ENCODE measurements around the gene YES1.

Gene YES1

GRCh38 chr18:711657-712400, 100.2 kb downstream of the YES1 start:
- Mint-ChIP-seq H3K36me3 (ENCODE audit: low read depth) (peaks cover 18% of the 10 kb centered on the region), H3K4me3 (peak overlapping the region; percentile 78 to 84 (median 79)), H3K27ac (peak overlapping the region; percentile 3 to 47 (median 31)), H3K4me1 (peaks cover 12% of the 10 kb centered on the region), H3K27me3 (ENCODE audit: low read depth) (no peaks in the 10 kb centered on the region), H3K9me3 (peaks cover 2% of the 10 kb centered on the region)
- TF ChIP-seq CTCF (IDR thresholded peaks at IDR 0.05; ENCODE audit: unreplicated experiment in 3 of 3) = no peak

GRCh38 chr18:711310-711656, 100.8 kb downstream of the YES1 start:
- H3K9me3 Mint-ChIP-seq = peaks cover 2% of the 10 kb centered on the region
- TF ChIP-seq CTCF (IDR thresholded peaks at IDR 0.05; ENCODE audit: unreplicated experiment in 3 of 3) = no peak
- H3K4me1 Mint-ChIP-seq = peaks cover 12% of the 10 kb centered on the region
- no peaks in the 10 kb centered on the region for H3K27me3 Mint-ChIP-seq (ENCODE audit: low read depth)
- H3K4me3 Mint-ChIP-seq = peak overlapping the region; percentile 78 to 84 (median 79)
- H3K36me3 Mint-ChIP-seq (ENCODE audit: low read depth) = peaks cover 21% of the 10 kb centered on the region
- H3K27ac Mint-ChIP-seq = peak overlapping the region; percentile 3 to 47 (median 31)

- no peak for TF ChIP-seq CTCF (IDR thresholded peaks at IDR 0.05; ENCODE audit: unreplicated experiment in 3 of 3)
- Mint-ChIP-seq H3K4me3 (peak overlapping the region; percentile 78 to 84 (median 79)), H3K4me1 (peaks cover 12% of the 10 kb centered on the region), H3K27me3 (ENCODE audit: low read depth) (no peaks in the 10 kb centered on the region), H3K36me3 (ENCODE audit: low read depth) (peaks cover 25% of the 10 kb centered on the region), H3K27ac (peak overlapping the region in 1 of 3 experiments; percentile 47), H3K9me3 (peaks cover 2% of the 10 kb centered on the region)
Observed at GRCh38 chr18:710418-711300, 101.4 kb downstream of the YES1 start.

GRCh38 chr18:709771-710170, 102.3 kb downstream of the YES1 start:
- H3K27me3 Mint-ChIP-seq (ENCODE audit: low read depth) = no peaks in the 10 kb centered on the region
- peaks cover 33% of the 10 kb centered on the region for H3K36me3 Mint-ChIP-seq (ENCODE audit: low read depth)
- H3K27ac Mint-ChIP-seq = no peak overlapping the region
- peak overlapping the region; percentile 39 to 72 (median 65) for H3K4me3 Mint-ChIP-seq
- H3K4me1 Mint-ChIP-seq = peaks cover 12% of the 10 kb centered on the region
- peaks cover 2% of the 10 kb centered on the region for H3K9me3 Mint-ChIP-seq
- TF ChIP-seq CTCF (IDR thresholded peaks at IDR 0.05; ENCODE audit: unreplicated experiment in 3 of 3) = no peak

- no peak for TF ChIP-seq CTCF (IDR thresholded peaks at IDR 0.05; ENCODE audit: unreplicated experiment in 3 of 3)
- no peaks in the 10 kb centered on the region for H3K9me3 Mint-ChIP-seq
- no peaks in the 10 kb centered on the region for H3K27me3 Mint-ChIP-seq (ENCODE audit: low read depth)
- no peak overlapping the region for H3K4me3 Mint-ChIP-seq
- H3K27ac Mint-ChIP-seq = no peak overlapping the region
- peaks cover 40% of the 10 kb centered on the region for H3K36me3 Mint-ChIP-seq (ENCODE audit: low read depth)
- H3K4me1 Mint-ChIP-seq = peaks cover 13% of the 10 kb centered on the region
Observed at GRCh38 chr18:708096-708495, 103.9 kb downstream of the YES1 start.
